GM19238 (cell line): ENCODE measurements around the gene SGCA.

Experiments used
- DNase-seq: peaks from one replicate; pipeline ENCODE4 v3.0.0; 2011; ENCODE audit warnings: low spot score; ENCODE audit not compliant: insufficient read length

Gene SGCA

GRCh38 chr17:50165867-50166517 is at the start of gene SGCA:
SGCA (plus strand) TSS chr17:50166005; CDS start chr17:50166041, 36 bp downstream.
- DNase-seq, result no peak

GRCh38 chr17:50117202-50118051 is 48.4 kb upstream of the SGCA start:
- DNase-seq, result peak; percentile 61

DNA sequence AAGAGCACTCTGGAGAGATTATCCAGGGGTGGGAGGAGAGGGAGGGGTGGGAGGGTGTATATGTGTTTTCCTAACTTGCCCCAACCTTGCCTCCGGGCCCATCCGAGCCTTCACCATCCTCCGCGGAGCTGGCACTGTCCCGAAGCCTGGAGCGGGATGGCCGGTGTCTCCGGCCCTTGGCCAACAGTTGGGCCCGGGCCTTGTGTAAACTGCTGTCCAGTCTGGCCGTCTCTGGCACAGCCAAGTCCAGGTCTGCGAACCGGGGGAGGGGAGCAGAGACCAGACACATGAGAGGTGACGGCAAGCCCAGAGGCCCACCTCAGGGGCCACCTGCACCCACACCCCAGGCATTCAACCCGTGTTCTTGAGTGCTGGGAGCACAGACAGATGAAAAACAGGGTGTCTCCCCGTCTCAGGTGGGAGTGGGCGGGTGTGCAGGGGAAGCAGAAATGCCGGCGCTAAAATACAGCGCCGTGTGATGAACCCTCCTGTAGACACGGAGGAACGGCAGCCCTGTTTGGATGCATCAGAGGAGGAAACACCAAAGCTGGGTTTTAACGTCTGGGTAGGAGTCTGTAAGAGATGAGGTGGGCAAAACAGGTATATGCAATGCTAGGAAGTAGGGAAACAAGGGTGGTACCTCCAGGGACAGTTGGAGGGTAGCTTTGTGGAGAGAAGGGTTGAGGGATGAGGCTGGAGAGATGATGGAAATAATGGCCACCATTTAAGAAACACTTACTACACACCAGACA is 47.6 kb upstream of the SGCA start:
- no peak for DNase-seq

GRCh38 chr17:50118828-50119218 is 47.0 kb upstream of the SGCA start:
- DNase-seq, result no peak

GRCh38 chr17:50120475-50121253 is 45.1 kb upstream of the SGCA start:
- no peak for DNase-seq

DNA sequence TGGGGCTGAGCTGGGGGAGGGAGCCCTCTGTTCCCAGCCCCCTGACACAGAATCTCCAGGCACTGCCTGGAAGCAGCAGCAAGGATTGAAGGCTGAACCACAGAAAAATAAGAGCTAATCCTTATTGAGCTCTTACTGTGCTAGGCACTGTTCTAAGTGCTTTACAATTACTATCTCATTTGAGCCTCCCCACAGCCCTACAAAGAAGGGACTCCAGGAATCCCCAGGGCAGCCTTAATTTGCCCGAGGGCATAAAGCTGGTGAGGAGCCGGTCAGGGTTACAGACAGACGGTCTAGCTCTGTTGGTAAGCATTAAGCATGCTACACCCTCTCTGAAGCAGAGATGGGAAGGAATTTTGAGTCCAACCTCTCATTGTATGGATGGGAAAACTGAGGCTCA is 42.9 kb upstream of the SGCA start:
- DNase-seq, result no peak

DNA sequence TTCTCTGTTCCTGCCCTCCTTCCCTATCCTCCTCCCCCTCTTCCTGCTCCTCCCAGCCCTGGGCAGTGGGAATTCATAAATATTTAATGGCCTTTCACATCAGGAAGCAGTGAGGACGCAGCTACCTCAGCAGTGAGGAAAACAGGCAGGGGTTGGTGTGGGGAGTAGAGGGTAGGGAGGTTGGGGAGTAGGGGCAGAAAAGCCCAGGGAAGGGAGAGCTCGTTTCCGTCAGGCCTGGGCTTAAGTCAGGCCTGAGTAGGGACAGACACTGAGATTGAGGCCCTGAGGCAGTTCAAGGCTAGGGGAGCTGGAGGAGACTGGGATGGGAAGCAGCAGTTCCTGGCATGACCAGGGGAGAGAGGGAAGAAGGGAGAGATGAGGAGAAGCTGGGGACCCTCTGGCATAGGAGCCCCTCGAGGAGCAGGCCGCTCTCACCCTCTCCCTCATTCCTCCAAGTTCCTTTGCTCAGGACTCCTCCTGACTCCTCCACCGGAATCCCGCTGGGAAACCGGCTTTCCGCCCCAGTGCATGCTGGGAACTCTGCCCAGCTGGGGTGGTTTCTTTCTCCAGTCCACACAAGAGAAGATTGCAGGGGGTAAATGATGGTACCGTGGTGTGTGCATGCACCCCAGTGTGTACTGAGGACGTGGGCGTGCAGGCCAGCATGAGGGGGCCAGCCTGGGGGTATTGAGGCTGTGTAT is 42.0 kb upstream of the SGCA start:
- no peak for DNase-seq

GRCh38 chr17:50125420-50125997 is 40.3 kb upstream of the SGCA start:
- DNase-seq, result no peak

- no peak for DNase-seq
Observed at GRCh38 chr17:50127697-50128361, 38.0 kb upstream of the SGCA start.

- DNase-seq, result no peak
Observed at GRCh38 chr17:50128441-50129352, 37.1 kb upstream of the SGCA start.

DNA sequence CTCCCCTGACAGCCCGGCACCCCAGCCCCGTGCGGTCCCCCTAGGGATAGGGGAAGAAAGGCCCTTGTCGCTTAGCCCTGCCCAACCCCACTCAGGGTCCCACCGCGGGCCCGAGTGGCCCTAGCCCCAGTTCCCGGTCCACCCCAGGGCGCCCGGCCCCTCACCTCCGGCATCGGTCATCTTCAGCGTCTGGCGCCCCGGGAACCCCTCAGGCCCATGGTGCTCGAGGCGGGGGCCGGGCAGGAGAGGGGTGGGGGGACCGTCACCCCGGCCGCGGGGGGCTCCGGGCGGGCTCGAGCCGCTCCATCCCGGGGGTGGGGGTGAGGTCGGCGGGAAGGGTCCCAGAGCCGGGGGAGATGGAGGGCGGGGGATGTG is 36.5 kb upstream of the SGCA start:
- no peak for DNase-seq

DNA sequence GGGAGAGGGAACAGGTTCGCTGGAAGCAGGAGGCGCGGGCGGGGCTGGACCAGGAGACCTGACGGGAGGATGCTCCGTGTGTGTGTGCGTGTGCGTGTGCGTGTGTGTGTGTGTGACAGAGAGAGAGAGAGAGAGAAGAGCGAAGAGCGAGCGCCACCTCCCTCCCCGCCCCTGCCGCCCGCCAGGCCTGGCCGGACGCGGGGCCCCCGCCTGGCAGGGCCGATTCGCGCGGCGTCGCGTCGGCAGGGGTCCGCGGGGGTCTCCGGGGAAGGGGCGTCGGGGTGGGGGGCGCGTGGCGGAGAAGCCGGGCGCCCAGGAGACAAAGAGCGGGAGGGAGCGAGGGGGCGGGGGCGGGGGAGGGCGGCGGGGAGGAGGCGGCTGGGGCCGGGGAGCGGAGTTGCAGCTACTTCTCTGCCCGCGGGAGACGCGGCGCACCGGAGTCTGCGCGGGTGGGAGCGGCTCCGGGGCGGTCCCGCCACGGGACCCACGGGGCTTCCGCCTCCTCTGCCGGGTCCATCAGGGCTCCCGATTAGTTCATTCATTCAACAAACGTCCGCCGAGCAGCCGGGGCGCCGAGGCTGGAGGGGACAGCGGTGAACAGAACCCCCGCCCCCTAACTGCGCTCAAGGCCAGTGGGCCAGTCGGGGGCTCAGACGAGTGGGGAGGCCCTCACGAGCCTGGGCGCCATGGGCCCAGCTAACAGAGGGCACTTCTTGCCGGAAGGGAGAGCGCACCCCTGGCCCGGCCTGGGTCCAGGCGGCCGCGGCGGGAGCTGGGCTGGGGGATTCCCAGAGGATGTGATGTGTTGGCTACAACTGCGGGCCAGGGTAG is 35.9 kb upstream of the SGCA start, which contains the start of gene SAMD14:
TSS of gene SAMD14 (minus strand) at position 433 of the 831 bp plus-strand sequence. CDS start 5,201 bp downstream, outside the sequence.
- peak; percentile 65 for DNase-seq

DNA sequence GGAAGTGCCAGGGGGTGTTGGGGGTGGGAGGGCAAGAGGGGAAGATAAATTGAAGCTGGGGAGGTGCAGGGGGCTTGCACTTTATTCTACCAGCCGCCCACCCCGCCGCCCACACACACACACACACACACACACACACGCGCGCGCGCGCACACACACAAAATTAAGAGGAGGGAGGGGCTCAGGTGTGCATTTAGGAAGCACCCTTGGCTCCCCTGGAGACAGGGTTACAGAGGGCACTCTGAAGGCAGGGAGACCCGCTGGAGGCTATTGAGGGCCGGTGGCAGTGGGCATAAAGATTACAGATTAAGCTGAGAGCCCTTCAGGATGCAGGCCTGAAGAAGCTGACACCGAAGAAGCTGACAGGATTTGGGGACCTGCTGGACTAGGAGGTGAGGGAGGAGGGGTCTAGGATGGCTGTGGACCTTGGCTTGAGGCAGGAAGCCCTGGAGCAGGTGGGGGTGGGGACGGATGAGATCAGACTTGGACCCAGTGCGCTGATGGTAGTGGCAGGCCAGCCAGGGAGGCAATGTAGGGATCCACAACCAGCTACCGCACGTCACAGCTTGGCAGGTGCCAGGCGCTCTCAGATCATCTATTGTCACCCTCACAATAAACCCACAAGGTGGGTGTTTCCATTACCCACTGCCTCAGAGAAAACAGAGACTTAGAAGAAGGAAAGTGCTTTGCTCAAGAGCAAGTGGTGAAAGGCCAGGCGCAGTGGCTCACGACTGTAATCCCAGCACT is 35.1 kb upstream of the SGCA start:
- DNase-seq, result no peak

DNA sequence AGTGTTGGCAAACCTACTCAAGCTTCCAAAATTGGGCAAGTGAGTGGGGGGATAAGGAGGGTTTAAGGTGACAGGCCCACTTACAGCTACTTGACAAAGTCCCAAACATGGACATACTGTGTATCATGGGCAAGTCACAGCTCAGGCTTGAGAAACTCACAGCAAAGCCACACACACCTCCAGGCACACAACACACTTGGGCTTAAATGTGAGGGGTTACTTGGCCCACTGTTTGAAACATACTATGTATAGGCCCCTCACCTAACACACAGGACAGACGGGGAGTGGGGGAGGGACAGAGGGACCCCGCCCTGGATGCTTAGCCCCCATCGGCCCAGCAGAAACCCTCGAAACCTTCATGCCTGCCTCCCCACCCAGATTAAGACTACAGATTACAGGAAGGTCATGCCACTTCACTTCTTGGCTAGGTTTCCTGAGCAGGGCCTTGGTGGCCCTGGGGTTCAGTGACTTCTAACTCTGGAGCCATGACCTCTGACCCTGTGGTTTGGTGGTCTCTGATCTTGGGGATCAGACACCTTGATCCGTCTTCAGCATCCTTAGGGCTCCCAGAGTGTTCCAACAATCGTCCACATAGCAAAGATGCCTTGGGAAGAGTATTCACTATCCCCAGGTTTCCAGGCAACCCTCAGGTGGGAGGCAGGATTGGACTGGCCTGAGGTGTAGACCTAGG is 33.6 kb upstream of the SGCA start:
- no peak for DNase-seq

DNA sequence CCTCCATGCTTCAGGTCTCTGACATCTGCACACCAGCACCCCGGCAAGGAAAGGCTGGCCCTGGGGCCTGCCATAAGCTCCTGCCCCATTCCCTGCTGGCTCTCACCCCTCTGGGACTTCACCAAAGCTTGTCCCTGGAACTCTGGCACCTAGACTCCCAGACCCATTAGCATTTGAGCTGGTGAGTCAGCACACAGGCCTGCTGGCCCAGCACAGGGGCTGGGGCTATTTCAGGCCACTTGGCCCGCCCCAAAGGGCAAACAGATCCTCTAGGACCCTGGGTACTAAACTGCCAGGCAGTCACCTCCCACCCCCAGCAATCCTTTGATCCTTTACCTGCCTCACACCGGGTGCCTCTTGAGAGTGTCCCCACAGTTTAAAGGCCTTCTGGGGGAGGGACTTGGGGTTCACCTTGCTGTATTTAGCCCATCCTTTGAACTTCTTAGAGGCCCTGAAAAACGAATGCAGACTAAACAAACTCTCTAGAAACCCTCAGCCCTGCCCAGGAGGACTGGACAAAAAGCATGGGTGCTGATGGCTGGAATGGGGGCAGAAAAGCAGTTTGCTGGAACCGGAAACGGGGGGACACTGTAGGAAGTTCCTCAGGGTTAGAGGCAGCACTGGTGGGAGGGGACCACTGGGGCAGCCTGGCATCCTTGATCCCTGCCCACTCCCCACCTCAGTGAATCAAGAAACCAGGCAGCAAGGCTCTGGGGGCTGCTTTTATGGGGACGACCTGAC is 32.6 kb upstream of the SGCA start:
- no peak for DNase-seq

DNA sequence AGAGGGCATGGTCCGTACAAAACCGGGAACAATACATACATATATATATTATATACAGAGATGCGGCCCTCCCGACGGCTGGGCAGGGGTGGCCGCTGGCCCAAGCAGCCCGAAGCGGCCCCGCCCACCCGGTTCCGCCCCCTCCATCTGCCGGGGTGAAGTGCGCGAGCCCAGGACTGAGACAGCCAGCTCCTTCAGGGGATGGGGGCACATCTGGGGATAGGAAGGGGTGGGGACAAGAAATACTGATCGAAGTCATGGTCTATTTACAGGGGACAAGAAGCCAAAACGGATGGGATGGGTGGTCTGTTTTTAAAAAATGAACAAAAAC is 32.1 kb upstream of the SGCA start:
- DNase-seq, result no peak
